ENCODE measurements around the gene GSTP1. TPM values are rescaled to one million over a fixed set of nuclear protein-coding genes. Genes with fewer than 3 reads are reported as not detected.
A peak's percentile ranks its signal among the peaks of the same experiment; 100 is the strongest.
"Not testable (repeated sequence)": the region's sequence is repeated elsewhere in the genome, so short reads cannot be mapped to it uniquely, and the experiment has no call there.

The GSTP1 gene
- 672 TPM for polyA plus RNA-seq (ENCODE audit: insufficient read length)
- long read RNA-seq, donor 1, transcript GSTP1-203 (3 exons, 736 nt) = minor isoform, 68 of 1,105 reads
- long read RNA-seq, donor 1, transcript GSTP1-202 (7 exons, 961 nt) = major isoform, 660 of 1,105 reads
- long read RNA-seq, donor 1, partial matches to known transcripts = 356 of 1,105 reads
- long read RNA-seq, donor 1, other reads (novel, unspliced or antisense) = 19 of 1,105 reads
- long read RNA-seq, donor 2, transcript GSTP1-203 (3 exons, 736 nt) = minor isoform, 38 of 857 reads
- long read RNA-seq, donor 2, transcript GSTP1-202 (7 exons, 961 nt) = major isoform, 583 of 857 reads
- long read RNA-seq, donor 2, partial matches to known transcripts = 223 of 857 reads
- long read RNA-seq, donor 2, other reads (novel, unspliced or antisense) = 10 of 857 reads
- long read RNA-seq, donor 3, transcript GSTP1-202 (7 exons, 961 nt) = major isoform, 495 of 676 reads
- long read RNA-seq, donor 3, transcript GSTP1-203 (3 exons, 736 nt) = minor isoform, 25 of 676 reads
- long read RNA-seq, donor 3, partial matches to known transcripts = 148 of 676 reads
- long read RNA-seq, donor 3, other reads (novel, unspliced or antisense) = 6 of 676 reads
- long read RNA-seq, donor 4, transcript GSTP1-203 (3 exons, 736 nt) = minor isoform, 14 of 206 reads
- long read RNA-seq, donor 4, transcript GSTP1-202 (7 exons, 961 nt) = major isoform, 98 of 206 reads
- long read RNA-seq, donor 4, partial matches to known transcripts = 93 of 206 reads
- long read RNA-seq, donor 4, other reads (novel, unspliced or antisense) = 0 of 206 reads
- long read RNA-seq, donor 5, transcript GSTP1-202 (7 exons, 961 nt) = major isoform, 987 of 1,343 reads
- long read RNA-seq, donor 5, transcript GSTP1-203 (3 exons, 736 nt) = minor isoform, 44 of 1,343 reads
- long read RNA-seq, donor 5, partial matches to known transcripts = 283 of 1,343 reads
- long read RNA-seq, donor 5, other reads (novel, unspliced or antisense) = 29 of 1,343 reads
- long read RNA-seq, donor 6, transcript GSTP1-203 (3 exons, 736 nt) = minor isoform, 57 of 969 reads
- long read RNA-seq, donor 6, transcript GSTP1-202 (7 exons, 961 nt) = major isoform, 670 of 969 reads
- long read RNA-seq, donor 6, partial matches to known transcripts = 226 of 969 reads
- long read RNA-seq, donor 6, other reads (novel, unspliced or antisense) = 15 of 969 reads
- long read RNA-seq, donor 7, transcript GSTP1-202 (7 exons, 961 nt) = major isoform, 927 of 1,330 reads
- long read RNA-seq, donor 7, transcript GSTP1-203 (3 exons, 736 nt) = minor isoform, 69 of 1,330 reads
- long read RNA-seq, donor 7, partial matches to known transcripts = 281 of 1,330 reads
- long read RNA-seq, donor 7, other reads (novel, unspliced or antisense) = 51 of 1,330 reads
- long read RNA-seq, donor 8, transcript GSTP1-203 (3 exons, 736 nt) = minor isoform, 24 of 405 reads
- long read RNA-seq, donor 8, transcript GSTP1-202 (7 exons, 961 nt) = major isoform, 259 of 405 reads
- long read RNA-seq, donor 8, partial matches to known transcripts = 121 of 405 reads
- long read RNA-seq, donor 8, other reads (novel, unspliced or antisense) = 0 of 405 reads

- DNase-seq = peak; percentile 94
Observed at GRCh38 chr11:67583247-67584204, at the start of gene GSTP1. TSS of gene GSTP1 (plus strand) at chr11:67583812. CDS start at chr11:67583844, 32 bp downstream.

GRCh38 chr11:67534070-67534679, 49.4 kb upstream of the GSTP1 start:
- no peak for DNase-seq

- no peak for DNase-seq
Observed at GRCh38 chr11:67535561-67535960, 48.1 kb upstream of the GSTP1 start.

- no peak for DNase-seq
Observed at GRCh38 chr11:67538306-67538705, 45.3 kb upstream of the GSTP1 start.

- DNase-seq = no peak
Observed at GRCh38 chr11:67538823-67539505, 44.6 kb upstream of the GSTP1 start.

DNA sequence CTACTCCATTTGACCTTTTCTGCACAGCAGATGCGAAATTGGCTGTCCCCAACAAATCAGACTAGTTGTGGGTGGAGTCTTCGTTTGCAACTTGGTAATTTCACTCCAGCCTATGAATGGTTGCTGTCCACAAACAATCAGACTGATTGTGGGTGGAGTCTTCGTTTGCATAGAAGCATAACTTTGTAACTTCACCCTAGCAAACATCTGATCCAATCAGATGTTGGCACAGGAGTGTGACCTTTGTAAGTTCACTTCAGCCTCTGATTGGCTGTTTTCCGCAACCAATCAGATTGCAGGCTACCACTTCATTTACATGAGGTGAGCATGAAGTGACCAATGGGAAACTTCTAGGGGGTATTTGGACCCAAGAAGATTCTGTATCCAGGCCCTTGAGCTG, 44.1 kb upstream of the GSTP1 start:
- DNase-seq = no peak

- DNase-seq = no peak
Observed at GRCh38 chr11:67541198-67541597, 42.4 kb upstream of the GSTP1 start.

DNA sequence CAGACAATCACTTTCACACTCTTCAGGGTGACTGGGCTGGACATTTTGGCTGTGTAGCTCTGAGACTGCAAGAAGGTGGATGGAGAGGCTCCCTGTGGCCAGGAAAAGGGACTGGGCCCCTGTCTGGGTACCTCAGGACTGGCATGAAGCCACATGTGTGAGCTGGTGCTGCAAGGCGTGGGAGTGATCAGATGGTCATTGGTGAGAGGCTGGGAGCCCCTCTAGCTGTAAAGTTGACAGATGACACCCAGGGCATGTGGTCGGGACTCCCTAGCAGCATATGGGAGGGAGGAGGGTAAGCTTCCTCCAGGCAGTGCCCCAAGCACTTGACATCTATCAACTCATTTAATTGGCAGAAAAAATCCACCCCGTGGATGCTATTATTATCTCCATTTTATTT, 41.4 kb upstream of the GSTP1 start:
- DNase-seq = no peak

GRCh38 chr11:67542971-67543370, 40.6 kb upstream of the GSTP1 start:
- no peak for DNase-seq

DNA sequence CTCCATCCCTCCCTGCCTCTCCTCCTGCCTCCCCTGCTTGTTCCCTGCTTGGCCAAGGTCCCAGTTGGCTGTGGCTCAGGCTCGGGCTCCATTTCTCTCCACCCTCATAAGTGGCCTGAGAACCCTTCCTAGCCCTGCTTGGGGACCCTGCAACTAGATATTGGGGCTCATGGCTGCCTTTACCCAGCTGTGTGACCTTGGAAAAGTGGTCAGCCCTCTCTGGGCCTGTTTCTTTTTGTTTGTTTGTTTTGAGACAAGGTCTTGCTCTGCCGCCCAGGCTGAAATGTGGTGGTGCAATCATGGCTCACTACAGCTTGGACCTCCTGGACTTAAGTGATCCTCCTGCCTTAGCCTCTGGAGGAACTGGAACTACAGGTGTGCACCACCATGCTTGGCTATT, 40.0 kb upstream of the GSTP1 start:
- DNase-seq = no peak

- no peak for DNase-seq
Observed at GRCh38 chr11:67544616-67545242, 38.9 kb upstream of the GSTP1 start.

DNA sequence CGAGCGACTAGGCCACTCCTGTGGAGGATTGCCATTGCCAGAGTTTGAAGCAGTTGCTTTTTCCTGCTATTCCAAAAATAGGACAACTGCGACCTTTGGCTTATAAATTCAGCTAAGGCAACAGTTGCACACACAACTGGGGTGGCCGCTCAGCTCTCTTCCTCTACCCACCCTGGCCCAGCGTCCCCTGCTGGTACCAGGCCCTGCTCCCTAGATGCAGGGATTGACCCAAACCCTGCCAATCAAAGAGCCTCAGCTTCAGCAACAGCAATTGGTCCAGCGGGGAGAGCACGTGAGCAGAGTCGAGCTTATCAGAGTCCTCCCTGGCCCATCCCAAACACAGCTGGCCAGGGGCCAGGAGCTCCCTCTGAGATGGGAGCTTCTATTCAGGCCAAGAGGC, 38.3 kb upstream of the GSTP1 start:
- no peak for DNase-seq

DNA sequence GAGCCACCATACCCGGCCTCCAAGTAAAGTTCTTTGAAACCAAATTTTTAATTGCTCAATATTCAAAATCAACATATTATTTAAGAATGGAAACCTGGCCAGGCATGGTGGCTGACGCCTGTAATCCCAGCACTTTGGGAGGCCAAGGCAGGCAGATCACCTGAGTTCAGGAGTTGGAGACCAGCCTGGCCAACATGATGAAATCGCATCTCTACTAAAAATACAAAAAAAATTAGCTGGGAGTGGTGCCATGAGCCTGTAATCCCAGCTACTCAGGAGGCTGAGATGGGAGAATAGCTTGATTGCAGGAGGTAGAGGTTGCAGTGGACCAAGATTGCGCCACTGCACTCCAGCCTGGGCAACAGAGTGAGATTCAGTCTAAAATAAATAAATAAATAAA, 35.5 kb upstream of the GSTP1 start:
- DNase-seq = not testable (repeated sequence)

- no peak for DNase-seq
Observed at GRCh38 chr11:67548555-67549110, 35.0 kb upstream of the GSTP1 start.

DNA sequence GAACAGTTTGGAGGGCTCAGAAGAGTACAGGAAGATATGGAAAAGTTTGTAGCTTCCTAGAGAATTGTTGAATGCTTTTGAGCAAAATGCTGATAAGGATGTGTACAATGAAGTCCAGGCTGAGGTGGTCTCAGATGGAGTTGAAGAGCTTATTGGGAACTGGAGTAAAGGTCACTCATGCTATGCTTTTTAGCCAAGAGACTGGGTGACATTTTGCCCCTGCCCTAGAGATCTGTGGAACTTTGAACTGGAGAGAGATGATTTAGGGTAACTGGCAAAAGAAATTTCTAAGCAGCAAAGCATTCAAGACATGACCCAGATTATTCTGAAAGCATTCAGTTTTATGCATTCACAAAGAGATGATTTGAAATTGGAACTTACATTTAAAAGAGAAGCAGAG, 32.5 kb upstream of the GSTP1 start:
- DNase-seq = no peak

DNA sequence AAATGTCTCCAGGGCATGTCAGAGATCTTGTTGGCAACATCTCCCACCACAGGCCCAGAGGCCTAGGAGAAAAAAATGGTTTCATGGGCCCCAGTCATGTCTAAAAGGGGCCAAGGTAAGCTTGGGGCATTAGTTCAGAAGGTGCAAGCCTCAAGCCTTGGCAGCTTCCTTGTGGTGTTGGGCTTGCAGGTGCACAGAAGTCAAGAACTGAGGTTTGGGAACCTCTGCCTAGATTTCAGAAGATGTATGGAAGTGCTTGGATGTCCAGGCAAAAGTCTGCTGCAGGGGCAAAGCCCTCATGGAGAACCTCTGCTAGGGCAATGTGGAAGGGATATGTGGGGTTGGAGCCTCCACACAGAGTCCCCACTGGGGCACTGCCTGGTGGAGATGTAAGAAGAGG, 31.9 kb upstream of the GSTP1 start:
- DNase-seq = not testable (repeated sequence)

- no peak for DNase-seq
Observed at GRCh38 chr11:67556244-67556643, 27.4 kb upstream of the GSTP1 start.

GRCh38 chr11:67558084-67558772, 25.4 kb upstream of the GSTP1 start:
- no peak for DNase-seq

Data from left kidney (tissue), 8 donors.